Measurements from ENCODE around the gene OTUD7B.
"Not testable (repeated sequence)": the region's sequence is repeated elsewhere in the genome, so short reads cannot be mapped to it uniquely, and the experiment has no call there.

OTUD7B gene

DNA sequence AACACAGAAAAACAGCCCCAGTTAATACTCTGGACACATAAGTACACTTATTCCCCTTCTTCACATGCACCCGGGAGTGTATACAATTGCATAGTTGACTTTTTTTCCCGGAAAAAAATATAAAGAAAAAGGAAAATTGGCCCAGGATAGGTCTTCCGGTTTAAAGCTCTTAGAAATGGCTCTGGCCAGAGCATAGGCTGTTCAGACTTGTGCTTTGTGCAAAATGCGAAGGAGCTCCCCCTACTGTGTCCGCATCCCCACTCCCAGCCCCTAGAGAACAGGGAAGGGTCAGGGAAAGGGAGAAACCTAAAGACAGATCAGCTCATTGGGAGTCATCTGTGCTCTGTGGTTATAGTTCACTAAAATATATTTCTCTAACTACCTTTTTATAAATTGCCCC is 68.3 kb downstream of the OTUD7B start:
- DNase-seq = no peak

DNA sequence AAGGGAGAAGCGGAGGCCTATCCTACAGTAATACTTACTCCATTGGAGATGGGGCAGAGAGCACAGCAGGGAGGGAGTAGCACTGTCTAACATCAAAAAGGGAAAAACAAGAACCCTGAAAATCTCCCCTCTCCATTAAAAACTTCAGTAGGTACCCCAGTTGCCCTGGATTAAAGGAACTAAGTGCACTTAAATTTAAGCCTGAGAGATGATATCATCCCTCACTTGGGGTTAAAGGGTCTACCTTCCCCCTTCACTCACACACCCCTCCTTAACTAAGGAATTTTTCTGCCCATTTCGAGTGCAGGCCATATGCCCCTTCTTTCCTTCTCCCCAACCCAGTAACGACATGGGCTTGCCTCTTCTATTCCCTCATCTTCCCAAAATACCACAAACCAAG is 70.1 kb downstream of the OTUD7B start:
- DNase-seq = no peak

DNA sequence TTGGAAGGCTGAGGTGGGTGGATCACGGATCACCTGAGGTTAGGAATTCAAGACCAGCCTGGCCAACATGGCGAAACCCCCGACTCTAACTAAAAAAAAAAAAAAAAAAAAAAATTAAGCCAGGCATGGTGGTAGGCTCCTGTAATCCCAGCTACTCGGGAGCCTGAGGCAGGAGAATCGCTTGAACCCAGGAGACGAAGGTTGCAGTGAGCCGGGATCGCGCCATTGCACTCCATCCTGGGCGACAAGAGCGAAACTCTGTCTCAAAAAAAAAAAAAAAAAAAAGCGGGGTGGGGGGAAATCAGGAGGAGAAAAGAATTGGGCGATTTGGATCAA is 71.9 kb downstream of the OTUD7B start:
- not testable (repeated sequence) for DNase-seq

DNA sequence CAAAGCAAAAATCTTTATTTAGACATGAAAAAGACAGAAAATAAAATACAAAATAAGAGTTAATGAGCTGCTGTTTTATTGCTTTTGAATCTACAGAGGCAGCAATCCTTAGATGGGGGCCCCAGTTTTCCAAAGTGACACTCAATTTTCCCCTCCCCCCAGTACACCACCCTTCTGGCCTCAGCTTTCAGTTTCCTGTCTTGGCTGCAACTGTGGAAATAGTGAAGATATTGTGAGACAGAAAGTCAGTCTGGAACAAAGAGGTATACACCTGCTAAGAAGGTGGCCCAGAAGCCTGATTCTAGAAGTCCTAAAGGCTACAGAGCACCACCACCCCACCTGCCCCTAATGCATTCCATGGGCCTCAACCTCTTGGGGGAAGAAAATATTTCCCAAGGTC is 72.8 kb downstream of the OTUD7B start:
- DNase-seq = no peak

DNA sequence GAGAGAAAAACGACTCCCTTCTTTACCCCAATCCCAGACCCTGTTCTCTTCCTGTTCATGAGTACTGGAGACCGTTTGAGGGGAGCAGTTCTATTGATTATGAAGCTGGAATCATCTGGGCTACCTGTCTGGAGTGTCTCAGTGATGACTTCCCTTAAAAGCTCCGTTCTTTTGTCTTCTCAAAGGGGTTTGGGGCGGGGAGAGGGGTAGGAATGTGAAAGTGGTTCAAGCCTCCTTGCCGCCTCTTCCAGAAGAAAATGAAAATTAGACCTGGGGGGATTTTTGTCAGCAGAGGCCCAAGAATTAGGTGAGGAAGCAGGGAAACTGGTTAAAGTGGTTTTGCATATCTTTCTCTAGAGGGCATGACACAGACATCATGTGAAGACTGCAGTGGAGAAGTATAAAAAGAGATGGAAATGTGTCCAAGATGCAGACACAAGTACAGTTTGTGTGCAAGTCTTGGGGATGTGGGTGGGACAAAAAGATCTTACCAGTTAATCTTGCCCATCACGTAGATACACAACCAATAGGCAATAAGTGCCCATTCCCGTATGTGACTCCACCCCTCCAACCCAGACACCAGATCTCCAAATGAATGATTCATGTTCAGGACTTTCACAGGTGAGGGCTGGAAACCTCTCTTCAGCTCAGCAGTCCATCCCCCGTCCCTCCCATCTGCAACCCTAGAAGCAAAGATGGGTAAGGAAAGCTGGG is 73.4 kb downstream of the OTUD7B start:
- no peak for DNase-seq

DNA sequence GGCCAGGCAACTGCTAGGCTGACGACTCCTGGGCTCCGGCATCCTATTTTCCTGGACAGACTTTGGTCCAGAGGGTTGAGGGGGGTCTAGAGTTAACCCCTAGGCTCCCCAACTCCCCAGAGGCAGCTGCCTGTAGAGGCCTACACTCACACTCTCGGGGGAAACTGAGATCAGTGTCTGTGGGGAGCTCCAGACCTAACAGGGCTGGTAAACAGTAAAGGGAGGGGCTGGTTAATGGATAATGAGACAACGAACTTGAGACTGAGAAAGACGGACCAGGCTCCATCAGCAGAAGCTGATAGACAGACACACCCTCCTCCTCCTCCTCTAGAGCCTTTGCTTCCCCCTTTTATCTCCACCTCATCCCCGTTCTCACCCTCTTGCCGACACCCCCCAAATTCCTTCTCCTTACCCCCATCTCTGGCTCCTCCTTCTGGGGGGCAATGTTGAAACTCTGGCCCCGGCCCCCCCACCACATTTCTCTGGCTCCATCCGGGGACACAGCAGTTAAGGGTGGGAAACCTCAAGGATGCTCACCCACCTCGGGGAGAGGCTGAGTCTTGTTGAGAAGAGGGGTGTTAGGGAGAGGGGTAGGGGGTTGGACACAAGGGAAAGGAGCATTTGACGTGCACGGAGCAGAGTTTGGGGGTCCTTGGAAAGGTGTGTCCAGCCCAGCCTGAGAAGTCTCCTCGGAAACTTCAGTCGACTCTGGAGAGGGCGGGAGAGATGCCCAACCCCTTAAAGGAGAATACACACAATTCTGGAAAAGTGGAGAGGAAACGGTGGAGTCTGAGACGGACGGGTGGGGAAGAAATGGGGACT is 74.1 kb downstream of the OTUD7B start, which contains the start of gene MTMR11:
Gene MTMR11 (minus strand): TSS at position 710 of the 822 bp plus-strand sequence. CDS start 232 bp downstream, at position 478.
- no peak for DNase-seq

DNA sequence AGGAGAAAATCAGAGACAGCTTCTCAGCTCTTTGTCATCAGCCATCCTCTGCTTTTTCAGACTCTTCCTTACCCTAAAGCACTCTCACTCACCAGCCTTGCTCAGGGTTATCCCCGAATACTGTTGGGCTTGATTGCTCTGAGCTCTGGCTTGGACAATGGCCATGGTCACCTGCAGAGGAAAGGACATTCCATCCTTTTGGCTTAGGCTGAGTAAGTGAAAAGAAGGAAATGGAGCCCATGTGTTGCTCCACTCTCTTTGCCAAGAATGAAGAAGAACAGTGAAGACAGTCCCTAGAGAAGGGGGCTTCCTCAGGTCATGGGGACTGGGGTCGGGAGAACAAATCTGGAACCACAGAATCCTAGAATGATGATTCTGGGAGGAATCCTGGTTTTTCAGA is 76.2 kb downstream of the OTUD7B start:
- no peak for DNase-seq

DNA sequence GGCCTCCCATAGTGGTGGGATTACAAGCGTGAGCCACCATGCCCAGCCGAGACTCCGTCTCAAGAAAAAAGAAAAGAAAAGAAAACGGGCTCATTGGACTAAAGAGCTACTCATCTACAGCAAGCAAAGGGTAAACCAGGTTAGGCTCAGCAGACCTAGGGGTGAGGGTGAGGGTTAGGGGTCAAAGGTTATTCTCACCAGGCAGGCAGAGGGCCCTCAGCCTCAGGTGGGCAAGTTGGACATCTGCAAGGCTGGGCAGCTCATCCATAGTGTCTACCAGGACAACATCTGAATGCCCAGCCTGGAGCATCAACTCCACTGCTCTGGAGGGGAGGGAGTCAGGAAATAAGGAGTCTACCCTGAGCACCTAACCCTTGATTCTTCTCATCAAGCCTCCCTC is 77.3 kb downstream of the OTUD7B start:
- DNase-seq = no peak

DNA sequence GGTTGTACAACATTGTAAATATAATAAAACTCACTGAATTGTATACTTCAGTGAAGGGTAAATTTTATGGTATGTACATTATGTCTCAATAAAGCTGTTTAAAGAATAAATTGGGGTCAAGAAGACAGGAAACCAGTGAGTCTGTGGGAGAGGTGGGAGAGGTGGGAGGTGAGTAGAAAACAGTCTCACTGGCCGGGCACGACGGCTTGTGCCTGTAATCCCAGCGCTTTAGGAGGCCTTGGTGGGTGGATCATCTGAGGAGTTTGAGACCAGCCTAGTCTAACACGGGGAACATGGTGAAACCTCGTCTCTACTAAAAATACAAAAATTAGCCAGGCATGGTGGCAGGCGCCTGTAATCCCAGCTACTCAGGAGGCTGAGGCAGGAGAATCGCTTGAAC is 78.1 kb downstream of the OTUD7B start:
- no peak for DNase-seq

DNA sequence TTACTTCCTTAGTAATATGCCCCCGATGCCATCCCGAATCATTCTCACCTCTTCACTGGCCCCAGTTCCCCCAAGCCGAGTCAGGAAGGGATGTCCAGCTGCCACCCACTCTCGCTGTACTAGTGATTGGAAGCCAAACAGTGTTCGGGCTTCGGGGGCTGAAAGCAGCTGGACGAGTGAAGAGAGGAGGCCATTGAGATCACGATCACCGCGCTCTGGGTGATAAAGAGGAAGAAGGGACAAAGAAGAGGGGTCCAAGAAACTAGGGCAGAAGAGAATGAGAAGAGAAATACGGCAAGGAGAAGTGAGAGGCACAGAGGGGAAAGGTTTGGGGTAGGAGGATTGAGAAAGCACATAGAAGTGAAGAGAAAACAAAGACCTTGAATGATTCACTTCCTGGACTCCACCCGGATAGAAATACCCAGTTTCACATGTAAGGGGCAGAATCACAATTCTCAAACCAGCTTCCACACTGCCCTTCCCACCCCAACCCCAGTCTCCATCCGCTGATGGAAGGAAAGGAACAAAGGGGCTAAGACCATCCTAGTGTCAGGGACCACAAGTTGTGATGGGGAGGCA is 79.2 kb downstream of the OTUD7B start:
- no peak for DNase-seq

DNA sequence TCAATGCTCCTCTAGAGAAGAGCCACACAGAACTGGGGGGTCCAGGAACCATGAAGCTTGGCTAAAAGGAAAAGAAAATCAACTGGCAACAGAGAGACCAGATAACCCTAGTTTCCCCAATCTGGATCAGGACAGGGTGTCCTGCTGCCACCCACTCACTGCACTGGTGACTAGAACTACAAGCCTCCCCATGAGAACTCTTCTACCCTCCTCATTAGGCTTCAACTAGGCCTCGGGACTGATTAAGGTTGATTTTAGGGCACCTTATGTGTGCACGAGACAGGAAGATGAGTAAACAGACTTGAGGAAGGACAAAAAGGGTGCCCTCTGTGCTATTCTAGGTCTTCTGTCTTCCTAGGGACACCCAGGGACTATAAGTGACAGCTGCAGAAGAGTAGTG is 80.7 kb downstream of the OTUD7B start:
- no peak for DNase-seq

DNA sequence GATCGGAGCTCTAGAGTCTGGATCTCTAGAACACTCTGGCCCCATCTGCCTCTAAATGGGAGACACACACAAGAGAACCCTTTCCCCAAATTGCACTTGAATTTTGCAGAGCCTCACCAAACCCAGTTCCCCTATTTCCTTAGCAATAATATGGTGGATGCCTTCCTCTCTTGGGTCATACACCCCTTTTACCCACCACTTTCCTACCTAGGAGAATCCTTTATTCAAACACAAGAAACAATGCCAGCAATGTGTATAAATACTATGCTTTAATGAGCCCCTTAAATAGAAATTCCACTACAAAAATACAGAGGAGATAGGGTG is 82.2 kb downstream of the OTUD7B start:
- no peak for DNase-seq

DNA sequence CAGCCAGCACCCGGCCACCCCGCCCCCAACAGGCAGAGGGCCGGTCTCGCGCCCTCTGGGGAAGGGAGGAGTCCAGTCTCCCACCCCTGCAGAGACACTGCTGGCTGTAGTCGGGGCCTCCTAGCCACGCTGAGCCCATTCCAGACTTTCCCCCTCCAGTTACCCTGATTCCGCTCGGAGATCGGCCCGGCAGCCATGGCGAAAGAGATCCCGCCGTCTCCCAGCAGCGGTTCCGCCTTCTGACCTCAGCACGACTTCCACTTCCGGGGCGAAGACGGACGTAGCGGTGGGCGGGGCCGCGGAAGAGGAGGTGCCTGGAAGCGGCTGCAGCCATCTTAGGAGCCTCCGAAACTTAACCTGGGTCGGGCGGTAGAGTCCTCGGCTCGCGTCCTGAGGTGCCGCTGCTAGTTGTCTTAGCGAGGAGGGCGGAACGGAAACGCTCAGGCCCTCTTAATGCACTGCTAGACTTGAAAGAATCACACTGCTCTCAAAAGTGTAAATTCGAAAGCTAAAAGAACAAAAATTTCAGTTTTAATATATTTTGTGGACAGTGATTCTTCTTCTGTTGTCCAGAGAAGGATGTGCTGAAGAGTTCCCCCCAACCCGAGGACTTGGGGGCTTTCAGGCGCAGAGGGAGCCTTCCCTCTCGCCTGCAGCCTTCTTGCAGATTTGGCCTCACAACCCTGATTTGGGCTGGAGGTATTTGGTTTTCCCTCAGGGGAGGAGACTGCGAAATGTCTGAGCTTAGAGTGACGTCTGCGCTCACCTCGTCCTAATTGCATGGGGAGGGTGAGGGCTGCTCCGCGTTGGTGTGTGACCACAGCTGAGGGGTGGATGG is 82.7 kb downstream of the OTUD7B start, which contains the start of gene SF3B4:
Gene SF3B4 (minus strand): TSS at position 241 of the 838 bp plus-strand sequence. CDS start 44 bp downstream, at position 197.
- peak; percentile 90 for DNase-seq

DNA sequence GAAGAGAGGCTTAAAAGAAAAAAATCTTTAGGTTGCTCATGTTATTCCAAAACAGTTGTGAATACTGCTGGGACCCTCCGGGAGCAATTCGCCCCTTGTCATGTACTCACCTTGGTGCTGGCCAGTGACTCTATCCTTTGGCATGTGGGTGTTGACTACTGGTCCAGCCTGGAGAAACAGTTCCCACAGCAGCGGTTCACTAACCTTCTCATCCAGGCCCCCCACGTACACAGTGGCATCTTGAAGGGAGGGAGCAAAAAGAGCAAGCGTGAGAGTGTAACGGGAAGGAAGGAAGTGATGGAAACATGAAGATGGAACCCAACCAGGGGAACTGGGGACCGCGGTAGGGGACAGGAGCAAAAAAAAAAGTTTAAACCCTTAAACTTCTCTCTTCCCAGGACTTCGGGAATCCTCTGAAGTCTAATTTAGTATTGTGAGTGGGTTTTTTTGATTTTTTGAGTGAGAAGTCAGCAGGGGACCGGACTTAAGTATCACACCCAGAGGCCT is 83.4 kb downstream of the OTUD7B start:
- DNase-seq = no peak

DNA sequence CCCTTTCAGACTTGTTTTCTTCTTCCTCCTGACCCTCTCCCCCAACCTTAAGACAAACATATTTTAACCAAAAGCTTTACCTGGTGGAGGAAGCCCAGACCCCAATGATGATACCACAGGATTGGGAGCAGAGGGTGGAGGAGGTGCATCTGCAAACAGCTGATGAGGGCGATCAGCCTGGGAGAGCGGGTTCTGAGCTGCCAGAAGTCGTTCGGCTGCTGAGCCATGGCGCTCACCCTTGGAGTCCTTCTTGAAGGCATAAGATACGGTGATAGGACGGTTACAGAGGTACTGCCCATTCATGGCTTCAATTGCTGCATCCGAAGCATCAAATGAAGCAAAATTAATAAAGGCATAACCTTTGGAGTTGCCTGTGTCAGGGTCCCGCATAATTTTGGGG is 84.2 kb downstream of the OTUD7B start:
- no peak for DNase-seq

DNA sequence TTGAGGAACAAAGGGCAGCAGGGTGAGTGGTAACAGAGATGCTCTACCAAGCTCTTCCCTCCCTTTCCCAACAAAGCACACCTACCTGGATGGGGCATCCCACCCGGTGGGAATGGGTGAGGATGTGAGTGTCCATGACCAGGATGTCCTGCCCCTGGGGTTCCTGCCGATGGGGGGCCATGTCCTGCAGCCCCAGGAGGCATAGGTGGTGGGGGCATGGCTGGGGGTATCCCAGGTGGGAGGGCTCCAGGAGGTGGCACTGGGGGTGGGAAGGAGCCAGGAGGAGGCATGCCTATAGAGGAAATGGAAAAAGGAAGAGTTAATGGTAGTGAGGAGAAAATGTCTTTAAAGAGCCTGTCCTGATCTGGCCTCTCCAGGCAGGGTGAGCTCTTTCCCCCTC is 84.8 kb downstream of the OTUD7B start:
- DNase-seq = no peak

DNA sequence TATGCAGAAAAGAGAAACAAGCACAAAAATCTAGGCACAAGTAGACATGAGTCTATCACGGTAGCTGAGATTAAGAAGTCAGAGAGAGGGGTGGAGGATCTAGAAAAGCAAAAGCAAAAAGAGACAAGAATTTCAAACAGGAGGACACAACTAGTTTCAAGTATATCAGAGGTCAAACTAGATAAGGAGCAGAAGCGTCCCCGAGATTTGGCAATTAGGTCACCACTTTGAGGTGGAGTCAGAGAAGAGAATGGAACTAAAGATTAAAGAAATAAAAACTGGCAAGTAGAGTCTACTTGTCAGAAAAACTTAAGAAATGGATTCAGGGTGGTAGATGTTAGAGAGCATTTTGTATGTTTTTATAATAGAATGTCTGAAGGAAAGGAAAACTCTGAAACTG is 85.2 kb downstream of the OTUD7B start:
- DNase-seq = no peak

DNA sequence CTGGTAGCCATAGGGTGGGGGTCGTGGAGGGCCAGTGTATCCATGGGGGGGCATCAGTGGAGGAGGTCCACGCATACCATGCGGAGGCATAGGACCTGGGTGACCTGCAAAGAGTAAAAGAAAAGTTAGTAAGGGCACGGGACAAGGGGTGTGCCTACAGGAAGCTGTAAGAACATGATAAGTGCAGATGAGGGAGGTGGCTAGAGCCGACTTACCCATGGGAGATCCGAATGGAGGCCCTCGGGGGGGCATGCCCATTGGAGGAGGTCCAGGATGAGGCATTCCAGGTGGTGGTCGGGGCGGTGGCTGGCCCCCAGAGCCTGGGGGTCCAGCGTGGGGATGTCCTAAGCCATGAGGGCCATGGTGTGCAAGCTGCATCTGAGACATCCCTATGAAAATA is 86.9 kb downstream of the OTUD7B start:
- DNase-seq = no peak

DNA sequence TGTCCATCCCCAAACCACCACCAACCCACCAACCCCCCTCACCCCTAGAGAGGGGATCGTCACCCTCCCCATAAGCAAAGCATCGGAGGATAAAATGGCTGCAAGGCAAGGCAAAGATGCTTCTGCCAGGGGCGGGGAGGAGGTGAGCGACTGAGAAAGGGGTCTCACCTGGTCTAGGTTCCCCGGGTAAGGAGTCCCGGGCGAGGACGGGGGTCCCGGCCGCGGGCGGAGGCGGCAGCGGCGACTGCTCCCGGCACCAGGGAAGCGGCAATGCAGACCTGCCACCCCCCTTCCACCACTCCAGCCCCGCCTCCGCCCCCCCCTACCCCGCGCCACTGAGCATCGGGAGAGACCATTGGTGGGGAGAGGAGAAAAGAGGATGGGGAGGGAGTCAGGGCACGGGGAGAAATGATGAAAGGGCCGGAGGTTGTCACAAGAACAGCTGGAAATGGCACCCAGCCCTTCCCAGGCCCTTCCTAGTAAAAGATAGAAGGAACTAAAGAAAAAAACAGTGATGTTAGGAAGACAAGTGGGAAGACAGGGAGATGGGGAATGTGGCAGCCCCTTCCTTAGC is 92.9 kb downstream of the OTUD7B start, which contains the start of gene SV2A:
Gene SV2A (minus strand): TSS at position 274 of the 574 bp plus-strand sequence. CDS start 4,004 bp downstream, outside the sequence.
- no peak for DNase-seq

DNA sequence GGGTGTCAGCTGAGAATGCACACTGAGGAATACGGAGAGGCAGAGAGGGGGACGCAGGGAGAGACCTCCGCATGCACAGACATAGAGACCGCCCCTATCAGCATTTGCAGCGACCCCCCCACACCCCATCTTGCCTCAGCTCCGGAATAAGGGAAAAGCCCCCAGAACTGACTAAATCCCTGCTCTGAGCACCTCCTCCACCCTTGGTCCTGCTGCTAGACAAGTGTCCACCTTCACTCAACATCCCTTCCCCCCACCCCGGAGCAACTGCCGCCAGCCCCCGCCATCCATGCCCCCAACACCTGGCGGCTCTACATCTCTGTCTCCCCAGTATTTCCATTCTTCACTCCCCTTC is 93.7 kb downstream of the OTUD7B start:
- no peak for DNase-seq

DNA sequence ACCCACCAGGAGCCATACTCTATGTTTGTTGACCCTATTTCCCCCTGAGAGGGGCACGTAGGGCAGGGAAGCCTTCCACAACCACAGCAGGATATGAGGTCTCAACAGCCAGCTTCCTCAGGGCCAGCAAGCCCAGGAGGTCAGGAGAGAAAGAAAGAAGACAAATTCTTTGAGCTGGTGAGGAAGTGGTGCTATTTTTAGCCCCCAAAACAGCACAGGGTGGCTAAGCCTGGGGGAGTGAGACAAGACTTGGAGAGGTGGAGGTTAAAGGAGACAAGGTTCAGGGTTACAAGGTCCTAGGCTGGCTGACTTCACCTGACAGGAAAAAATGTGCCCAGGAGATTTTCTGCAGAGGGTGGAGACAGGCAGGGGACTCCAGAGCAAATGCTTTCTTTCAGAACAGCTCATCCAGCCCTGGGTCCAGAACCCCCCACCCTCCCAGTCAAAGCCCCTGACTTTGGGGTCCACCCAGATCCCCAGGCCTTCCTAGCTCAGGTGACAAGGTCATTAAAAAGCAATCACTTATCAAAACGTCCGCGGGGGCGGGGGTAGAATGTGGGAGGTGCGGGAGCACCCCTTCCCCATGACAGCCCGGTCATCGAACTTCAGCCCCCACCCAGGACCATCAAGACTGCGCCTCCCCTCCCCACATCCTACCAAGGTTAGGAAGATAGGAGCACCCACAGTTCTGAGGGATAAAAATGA is 94.2 kb downstream of the OTUD7B start:
- no peak for DNase-seq

All from NCI-H2029 treated with DMSO at 0.1 percent for 48 hours (cell line).